Thyroid gland (tissue), 4 donors: ENCODE data around the gene SHISA3. TPM values are rescaled to one million over a fixed set of nuclear protein-coding genes. Genes with fewer than 3 reads are reported as not detected.

Source experiments
- DNase-seq, 2 donors: peaks; one replicate each; pipeline ENCODE4 v3.0.0-alpha.2; 2019
- H3K27ac ChIP-seq, 3 donors: fragments of 200-600 bp; sonication (generic); 1 replicate in 2 of 3; 2 replicates in 1 of 3; pipeline ENCODE4 v1.5.1; 2016 to 2019; ENCODE audit warnings: mild to moderate bottlenecking in 1 of 3, moderate library complexity in 1 of 3
- H3K27me3 ChIP-seq: fragments of 200-600 bp; sonication (generic); one replicate; pipeline ENCODE4 v1.5.1; 2019
- H3K36me3 ChIP-seq, 2 donors: fragments of 200-600 bp; sonication (generic); one replicate each; pipeline ENCODE4 v1.5.1; 2016 to 2019
- H3K4me1 ChIP-seq, 2 donors: fragments of 200-600 bp; sonication (generic); one replicate each; pipeline ENCODE4 v1.5.1; 2017 to 2019
- H3K4me3 ChIP-seq, 3 donors: fragments of 200-600 bp; sonication (generic); replicated peaks in 1 of 3; 1 replicate in 2 of 3; 2 replicates in 1 of 3; pipeline ENCODE4 v1.5.1; 2016; ENCODE audit warnings: mild to moderate bottlenecking in 1 of 3
- H3K9me3 ChIP-seq: fragments of 200-600 bp; sonication (generic); one replicate; pipeline ENCODE4 v1.5.1; 2017
- POLR2A ChIP-seq, 2 donors: fragments of 450-650 bp; IDR thresholded peaks; one replicate each; pipeline ENCODE4 v1.6.1; 2017; ENCODE audit warnings: antibody characterized with exemption in 2 of 2, mild to moderate bottlenecking in 2 of 2, moderate library complexity in 1 of 2
- WGBS, 2 donors: methylation state at CpG; one replicate each; pipeline ENCODE4 v1.1.5; 2017; 5-methylcytosine and 5-hydroxymethylcytosine counted together
- intact Hi-C: fragments of 100-400 bp; cut with DNase I; formaldehyde crosslinking; loops from one replicate; pipeline ENCODE4 v1.15.1; 2023
- total RNA-seq, 4 donors: library from RNA; depleted of rRNA; stranded (reverse); fragments of >200 nt; gene quantifications; one replicate each; pipeline ENCODE4 v1.2.3, GENCODE V29; 2016
- TF ChIP-seq, protein P1 (sequence below), 6 experiments: fragments of 200-600 bp in 3 of 6; fragments of 450-650 bp in 3 of 6; sonication (generic) in 3 of 6; IDR thresholded peaks; one replicate each; pipeline ENCODE4 v1.5.1; 2016 to 2019; ENCODE audit warnings: antibody characterized with exemption in 6 of 6, mild to moderate bottlenecking in 2 of 6, inconsistent platforms in 1 of 6, moderate library complexity in 1 of 6

SHISA3 gene
- total RNA-seq, 4 donors from 2014 or later: 3.1 to 5.7 (median 4.0) TPM

DNA sequence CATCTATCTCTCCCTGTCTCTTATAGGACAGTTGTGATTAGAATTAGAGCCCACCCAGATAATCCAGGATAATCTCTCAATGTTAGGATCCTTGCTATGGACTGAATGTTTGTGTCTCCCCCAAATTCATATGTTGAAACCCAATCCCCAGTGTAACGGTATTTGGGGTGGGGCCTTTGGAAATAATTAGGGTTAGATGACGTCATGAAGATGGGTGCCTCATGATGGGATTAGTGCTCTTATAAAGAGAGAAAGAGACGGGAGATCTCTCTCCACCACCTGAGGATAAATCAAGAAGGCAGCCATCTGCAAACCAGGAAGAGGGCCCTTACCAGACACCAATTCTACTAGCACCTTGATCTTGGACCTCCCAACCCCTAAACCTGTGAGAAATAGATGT is 33.7 kb upstream of the SHISA3 start:
- WGBS, 2 donors: 92 to 95% methylated on average over 3 of the region's 3 CpGs
- no peaks in the 10 kb centered on the region for H3K36me3 ChIP-seq
- intact Hi-C loops: no loop called here
- H3K4me1 ChIP-seq: no peaks in the 10 kb centered on the region
- TF ChIP-seq POLR2A (IDR thresholded peaks at IDR 0.05): no peak
- TF ChIP-seq, protein P1, sequence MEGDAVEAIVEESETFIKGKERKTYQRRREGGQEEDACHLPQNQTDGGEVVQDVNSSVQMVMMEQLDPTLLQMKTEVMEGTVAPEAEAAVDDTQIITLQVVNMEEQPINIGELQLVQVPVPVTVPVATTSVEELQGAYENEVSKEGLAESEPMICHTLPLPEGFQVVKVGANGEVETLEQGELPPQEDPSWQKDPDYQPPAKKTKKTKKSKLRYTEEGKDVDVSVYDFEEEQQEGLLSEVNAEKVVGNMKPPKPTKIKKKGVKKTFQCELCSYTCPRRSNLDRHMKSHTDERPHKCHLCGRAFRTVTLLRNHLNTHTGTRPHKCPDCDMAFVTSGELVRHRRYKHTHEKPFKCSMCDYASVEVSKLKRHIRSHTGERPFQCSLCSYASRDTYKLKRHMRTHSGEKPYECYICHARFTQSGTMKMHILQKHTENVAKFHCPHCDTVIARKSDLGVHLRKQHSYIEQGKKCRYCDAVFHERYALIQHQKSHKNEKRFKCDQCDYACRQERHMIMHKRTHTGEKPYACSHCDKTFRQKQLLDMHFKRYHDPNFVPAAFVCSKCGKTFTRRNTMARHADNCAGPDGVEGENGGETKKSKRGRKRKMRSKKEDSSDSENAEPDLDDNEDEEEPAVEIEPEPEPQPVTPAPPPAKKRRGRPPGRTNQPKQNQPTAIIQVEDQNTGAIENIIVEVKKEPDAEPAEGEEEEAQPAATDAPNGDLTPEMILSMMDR (IDR thresholded peaks at IDR 0.05): no peak
- no peak for DNase-seq
- no peaks in the 10 kb centered on the region for H3K27me3 ChIP-seq
- H3K9me3 ChIP-seq: no peaks in the 10 kb centered on the region
- H3K27ac ChIP-seq: no peak overlapping the region
- H3K4me3 ChIP-seq: no peak overlapping the region

DNA sequence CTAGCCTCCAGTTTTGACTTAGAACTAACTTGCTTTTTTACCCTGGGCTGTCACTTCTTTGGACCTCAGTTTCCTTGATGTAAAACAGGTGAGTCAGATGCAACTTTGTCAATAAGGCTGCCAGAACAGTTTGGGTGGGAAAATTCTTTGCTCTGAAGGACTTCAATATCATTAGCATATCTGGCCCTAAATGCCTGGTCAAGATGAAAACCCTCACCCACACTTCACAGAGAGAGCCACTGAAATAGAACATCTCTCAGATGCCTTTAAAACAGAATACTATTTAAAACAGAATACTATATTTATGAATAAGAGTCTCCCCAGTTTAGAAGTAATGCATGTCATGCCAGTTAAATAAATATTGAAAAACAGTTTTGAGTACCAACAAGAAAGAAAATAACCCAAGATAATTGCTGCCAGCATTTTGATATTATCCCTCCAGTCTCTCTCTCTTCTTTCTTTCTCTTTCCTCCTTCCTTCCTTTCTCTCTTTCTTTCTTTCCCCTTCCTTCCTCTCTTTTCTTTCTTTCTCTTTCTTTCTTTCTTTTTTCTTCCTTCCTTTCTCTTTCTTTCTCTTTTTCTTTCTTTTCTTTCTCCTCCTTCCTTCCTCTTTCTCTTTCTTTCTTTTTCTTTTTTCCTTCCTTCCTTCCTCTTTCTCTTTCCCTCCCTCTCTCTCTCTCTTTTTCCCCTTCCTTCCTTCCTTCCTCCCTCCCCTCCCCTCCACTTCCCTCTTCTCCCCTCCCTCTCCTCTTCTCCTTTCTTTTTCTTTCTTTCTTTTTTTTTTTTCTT is 32.8 kb upstream of the SHISA3 start:
- intact Hi-C loops: no loop called here
- H3K4me3 ChIP-seq: no peak overlapping the region
- H3K4me1 ChIP-seq: no peaks in the 10 kb centered on the region
- H3K27me3 ChIP-seq: no peaks in the 10 kb centered on the region
- TF ChIP-seq POLR2A (IDR thresholded peaks at IDR 0.05): no peak
- TF ChIP-seq, protein P1 (IDR thresholded peaks at IDR 0.05): no peak
- no peak overlapping the region for H3K27ac ChIP-seq
- H3K36me3 ChIP-seq: no peaks in the 10 kb centered on the region
- no peaks in the 10 kb centered on the region for H3K9me3 ChIP-seq
- DNase-seq: no peak

DNA sequence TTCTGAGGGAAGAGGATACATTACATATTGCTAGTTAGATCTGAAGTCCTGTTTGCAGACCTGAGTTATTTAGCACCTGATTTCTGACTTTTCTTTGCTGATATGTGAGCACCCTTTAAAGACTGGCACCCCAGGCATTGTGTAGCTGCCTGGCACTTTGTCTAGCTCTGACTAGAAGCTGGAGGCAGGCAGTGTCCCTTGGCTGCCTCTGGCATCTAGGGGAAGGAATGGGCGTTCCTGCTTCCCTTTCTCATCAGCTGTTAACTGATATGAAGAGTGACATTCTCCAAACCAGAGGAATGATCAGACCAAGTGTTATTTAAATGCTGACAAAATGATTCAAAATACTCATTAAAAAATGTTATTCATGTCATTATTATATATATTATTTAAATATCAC is 30.3 kb upstream of the SHISA3 start:
- Histone ChIP-seq H3K36me3 (no peaks in the 10 kb centered on the region), H3K9me3 (no peaks in the 10 kb centered on the region), H3K4me1 (no peaks in the 10 kb centered on the region), H3K27ac (no peak overlapping the region), H3K4me3 (no peak overlapping the region), H3K27me3 (no peaks in the 10 kb centered on the region)
- 71 to 76% methylated on average over 1 of the region's 1 CpG for WGBS, 2 donors
- intact Hi-C loops: no loop called here
- no peak for DNase-seq
- TF ChIP-seq, protein P1 (IDR thresholded peaks at IDR 0.05): no peak
- TF ChIP-seq POLR2A (IDR thresholded peaks at IDR 0.05): no peak

DNA sequence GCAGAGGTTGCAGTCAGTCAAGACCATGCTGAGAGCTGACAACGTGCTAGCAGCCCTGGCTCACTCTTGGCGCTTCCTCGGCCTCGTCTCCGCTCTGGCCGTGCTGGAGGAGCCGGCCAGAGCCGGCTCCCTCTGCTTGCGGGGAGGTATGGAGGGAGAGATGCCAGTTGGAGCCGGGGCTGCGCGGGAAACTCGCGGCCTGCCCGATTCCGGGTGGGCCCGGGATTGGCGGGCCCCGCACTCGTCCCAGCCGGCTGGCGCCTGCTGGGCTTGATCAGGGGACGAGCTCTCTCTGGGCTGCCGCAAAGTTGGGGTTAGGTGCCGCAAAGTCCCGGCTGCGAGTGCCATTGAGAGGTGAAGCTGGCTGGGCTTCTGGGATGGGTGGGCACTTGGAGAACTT is 27.8 kb upstream of the SHISA3 start:
- H3K36me3 ChIP-seq: no peaks in the 10 kb centered on the region
- no peak overlapping the region for H3K27ac ChIP-seq
- intact Hi-C loops: no loop called here
- WGBS, 2 donors: 94 to 95% methylated on average over 7 to 27 of the region's 27 CpGs
- H3K9me3 ChIP-seq: no peaks in the 10 kb centered on the region
- no peak overlapping the region for H3K4me3 ChIP-seq
- TF ChIP-seq POLR2A (IDR thresholded peaks at IDR 0.05): no peak
- TF ChIP-seq, protein P1 (IDR thresholded peaks at IDR 0.05): no peak
- no peaks in the 10 kb centered on the region for H3K4me1 ChIP-seq
- no peaks in the 10 kb centered on the region for H3K27me3 ChIP-seq
- DNase-seq: no peak
